ENCODE measurements around the gene KCNV2. TPM values are rescaled to one million over a fixed set of nuclear protein-coding genes. Genes with fewer than 3 reads are reported as not detected.

The KCNV2 gene
- total RNA-seq, 2 experiments from 2014 or later: not detected

DNA sequence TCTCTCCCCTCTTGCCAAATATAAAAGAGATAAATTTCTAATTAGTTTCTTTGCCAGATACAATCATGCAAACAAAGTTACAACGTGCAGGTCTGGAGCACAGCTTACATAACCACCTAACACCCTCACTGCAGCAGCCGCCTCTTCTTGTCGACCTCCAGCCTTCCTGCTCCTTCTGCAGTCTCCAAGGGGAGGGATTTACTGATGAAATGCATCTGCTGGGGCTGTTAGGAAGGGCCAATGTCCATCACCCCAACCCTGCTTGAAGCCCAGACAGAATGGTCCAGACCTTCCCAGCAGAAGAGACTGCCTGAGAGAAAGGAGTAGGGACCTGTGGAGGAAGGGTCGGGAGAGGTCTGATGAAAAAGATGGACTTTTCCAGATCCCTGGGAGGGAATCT lies 15.2 kb downstream of the KCNV2 start:
- Histone ChIP-seq H4K20me1 (ENCODE audit: insufficient read depth, low read length) (no peaks in the 10 kb centered on the region), H3K4me2 (ENCODE audit: low read length) (no peak overlapping the region), H3K79me2 (ENCODE audit: insufficient read depth, low read depth, low read length) (no peaks in the 10 kb centered on the region), H3K4me3 (ENCODE audit: low read depth, low read length, poor library complexity, severe bottlenecking) (no peak overlapping the region), H2AFZ (ENCODE audit: low read length) (no peak overlapping the region), H3K9me3 (ENCODE audit: low read length) (no peaks in the 10 kb centered on the region), H3K4me1 (ENCODE audit: insufficient read depth, low read length, poor library complexity, severe bottlenecking) (peaks cover 7% of the 10 kb centered on the region), H3K9me2 (ENCODE audit: insufficient read depth, low read length) (no peaks in the 10 kb centered on the region), H3K36me3 (ENCODE audit: insufficient read depth, low read length) (peaks cover 18% of the 10 kb centered on the region; the same call in 1 of the 2 replicates), H3K27ac (ENCODE audit: low read depth, low read length, poor library complexity, severe bottlenecking) (no peak overlapping the region)
- TF ChIP-seq, protein P1, sequence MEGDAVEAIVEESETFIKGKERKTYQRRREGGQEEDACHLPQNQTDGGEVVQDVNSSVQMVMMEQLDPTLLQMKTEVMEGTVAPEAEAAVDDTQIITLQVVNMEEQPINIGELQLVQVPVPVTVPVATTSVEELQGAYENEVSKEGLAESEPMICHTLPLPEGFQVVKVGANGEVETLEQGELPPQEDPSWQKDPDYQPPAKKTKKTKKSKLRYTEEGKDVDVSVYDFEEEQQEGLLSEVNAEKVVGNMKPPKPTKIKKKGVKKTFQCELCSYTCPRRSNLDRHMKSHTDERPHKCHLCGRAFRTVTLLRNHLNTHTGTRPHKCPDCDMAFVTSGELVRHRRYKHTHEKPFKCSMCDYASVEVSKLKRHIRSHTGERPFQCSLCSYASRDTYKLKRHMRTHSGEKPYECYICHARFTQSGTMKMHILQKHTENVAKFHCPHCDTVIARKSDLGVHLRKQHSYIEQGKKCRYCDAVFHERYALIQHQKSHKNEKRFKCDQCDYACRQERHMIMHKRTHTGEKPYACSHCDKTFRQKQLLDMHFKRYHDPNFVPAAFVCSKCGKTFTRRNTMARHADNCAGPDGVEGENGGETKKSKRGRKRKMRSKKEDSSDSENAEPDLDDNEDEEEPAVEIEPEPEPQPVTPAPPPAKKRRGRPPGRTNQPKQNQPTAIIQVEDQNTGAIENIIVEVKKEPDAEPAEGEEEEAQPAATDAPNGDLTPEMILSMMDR (conservative IDR thresholded peaks at IDR 0.05; ENCODE audit: low read length): no peak
- TF ChIP-seq EZH2phosphoT487 (IDR thresholded peaks at IDR 0.05; ENCODE audit: borderline replicate concordance, low read depth, low read length): no peak
- CTCF ChIA-PET (ENCODE audit: unreplicated experiment): no interaction called here
- intact Hi-C loops (cut with micrococcal nuclease; ENCODE audit: unreplicated experiment): no loop called here
- no peak for DNase-seq (ENCODE audit: low spot score)
- BruUV-seq (replicated peaks): no TSS peak
- POLR2A ChIA-PET: interaction anchor here (1.4 kb wide), 1 partner anchor 12 kb away, joined by 3 read pairs; no protein-coding TSS in a partner anchor

DNA sequence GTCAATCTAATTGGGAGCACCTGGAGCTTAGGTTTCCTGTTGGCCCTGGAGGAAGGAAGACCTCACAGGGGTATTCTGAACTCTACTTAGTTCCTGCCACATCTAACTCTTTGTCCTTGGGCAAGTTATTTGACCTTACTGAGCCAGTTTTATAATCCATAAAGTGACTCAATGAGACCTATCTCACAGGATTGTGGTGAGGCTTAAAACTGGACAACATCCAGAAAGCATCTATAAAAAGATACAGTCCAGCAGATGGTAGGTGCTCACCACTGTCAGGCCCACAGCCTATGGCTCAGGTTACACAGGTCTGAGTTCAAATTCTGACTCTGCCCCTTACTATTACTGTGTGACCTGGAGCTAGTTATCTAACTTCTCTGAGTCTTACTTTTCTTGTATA lies 23.3 kb downstream of the KCNV2 start:
- Histone ChIP-seq H3K4me3 (ENCODE audit: low read depth, low read length, poor library complexity, severe bottlenecking) (no peak overlapping the region), H4K20me1 (ENCODE audit: insufficient read depth, low read length) (no peaks in the 10 kb centered on the region), H3K27ac (ENCODE audit: low read depth, low read length, poor library complexity, severe bottlenecking) (no peak overlapping the region), H3K9me2 (ENCODE audit: insufficient read depth, low read length) (no peaks in the 10 kb centered on the region), H3K4me2 (ENCODE audit: low read length) (no peak overlapping the region), H3K36me3 (ENCODE audit: insufficient read depth, low read length) (peaks cover 21% of the 10 kb centered on the region), H2AFZ (ENCODE audit: low read length) (no peak overlapping the region), H3K9me3 (ENCODE audit: low read length) (no peaks in the 10 kb centered on the region), H3K4me1 (ENCODE audit: insufficient read depth, low read length, poor library complexity, severe bottlenecking) (no peaks in the 10 kb centered on the region), H3K79me2 (ENCODE audit: insufficient read depth, low read depth, low read length) (no peaks in the 10 kb centered on the region)
- CTCF ChIA-PET (ENCODE audit: unreplicated experiment): no interaction called here
- no peak for TF ChIP-seq EZH2phosphoT487 (IDR thresholded peaks at IDR 0.05; ENCODE audit: borderline replicate concordance, low read depth, low read length)
- TF ChIP-seq, protein P1 (conservative IDR thresholded peaks at IDR 0.05; ENCODE audit: low read length): no peak
- BruUV-seq (replicated peaks): no TSS peak
- POLR2A ChIA-PET: interaction anchor here (0.6 kb wide), 1 partner anchor 16 kb away, joined by 4 read pairs; no protein-coding TSS in a partner anchor
- DNase-seq (ENCODE audit: low spot score): no peak
- intact Hi-C loops (cut with micrococcal nuclease; ENCODE audit: unreplicated experiment): no loop called here

DNA sequence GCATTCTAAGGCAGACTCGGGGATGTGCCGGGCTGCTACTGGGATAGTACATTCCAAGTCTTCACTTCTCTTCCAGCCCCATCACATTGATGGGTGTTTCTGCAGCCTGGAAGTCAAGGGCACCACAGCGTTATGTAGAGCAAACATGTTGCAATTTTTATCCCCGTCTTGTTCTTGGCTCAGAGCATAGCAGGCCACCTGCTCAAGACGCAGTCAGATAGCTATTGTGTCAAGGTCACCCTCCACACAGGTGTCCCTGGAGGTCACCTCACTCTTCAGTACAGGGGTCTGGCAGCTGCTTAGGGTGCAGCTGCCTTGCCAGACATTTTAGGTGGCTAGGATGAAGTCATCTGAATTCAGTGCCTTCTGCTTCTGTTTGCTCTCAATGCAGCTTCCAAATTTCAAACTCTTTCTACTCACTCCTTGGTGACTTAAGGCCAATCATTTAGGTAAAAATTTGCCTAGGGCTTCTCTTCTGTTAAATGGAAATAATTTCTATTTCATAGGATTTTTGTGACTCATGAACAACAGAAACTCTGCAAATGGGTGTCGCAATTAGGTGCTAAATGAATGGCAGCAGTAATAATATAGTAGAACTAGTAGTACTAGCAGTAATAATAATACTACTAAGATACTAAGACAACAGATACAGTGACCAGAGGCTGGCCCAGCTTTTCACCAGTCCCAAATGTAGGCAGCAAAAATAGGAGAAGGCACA lies 24.3 kb downstream of the KCNV2 start:
- CTCF ChIA-PET (ENCODE audit: unreplicated experiment): no interaction called here

More for the DNA sequence above, 24.3 kb downstream of the KCNV2 start:
- Histone ChIP-seq H3K27ac (ENCODE audit: low read depth, low read length, poor library complexity, severe bottlenecking) (no peak overlapping the region), H4K20me1 (ENCODE audit: insufficient read depth, low read length) (no peaks in the 10 kb centered on the region), H3K9me2 (ENCODE audit: insufficient read depth, low read length) (no peaks in the 10 kb centered on the region), H3K4me3 (ENCODE audit: low read depth, low read length, poor library complexity, severe bottlenecking) (no peak overlapping the region), H3K4me2 (ENCODE audit: low read length) (no peak overlapping the region), H3K79me2 (ENCODE audit: insufficient read depth, low read depth, low read length) (no peaks in the 10 kb centered on the region), H3K4me1 (ENCODE audit: insufficient read depth, low read length, poor library complexity, severe bottlenecking) (no peaks in the 10 kb centered on the region), H2AFZ (ENCODE audit: low read length) (no peak overlapping the region), H3K36me3 (ENCODE audit: insufficient read depth, low read length) (peaks cover 26% of the 10 kb centered on the region), H3K9me3 (ENCODE audit: low read length) (no peaks in the 10 kb centered on the region)
- TF ChIP-seq EZH2phosphoT487 (IDR thresholded peaks at IDR 0.05; ENCODE audit: borderline replicate concordance, low read depth, low read length): no peak
- TF ChIP-seq, protein P1 (conservative IDR thresholded peaks at IDR 0.05; ENCODE audit: low read length): no peak
- POLR2A ChIA-PET: interaction anchor here (0.6 kb wide), 1 partner anchor 672 kb away, joined by 4 read pairs; no protein-coding TSS in a partner anchor
- no TSS peak for BruUV-seq (replicated peaks)
- no peak for DNase-seq (ENCODE audit: low spot score)
- intact Hi-C loops (cut with micrococcal nuclease; ENCODE audit: unreplicated experiment): no loop called here
